Fibroblast of mammary gland (primary cell): Measurements from ENCODE around the gene SWT1.

Experiments used
- DNase-seq: peaks from one replicate; pipeline ENCODE4 v3.0.0-alpha.2; 2010; ENCODE audit warnings: low read depth
- H3K4me3 ChIP-seq: 2 replicates; pipeline ENCODE4 v1.5.1; 2011; ENCODE audit warnings: low read depth, mild to moderate bottlenecking, low read length, moderate library complexity; ENCODE audit not compliant: control insufficient read depth
- TF ChIP-seq, protein P1 (sequence below): conservative IDR thresholded peaks from 2 replicates; pipeline ENCODE4 v1.5.1; 2011; ENCODE audit warnings: low read depth, low read length, inconsistent platforms; ENCODE audit not compliant: control insufficient read depth, insufficient read depth

The SWT1 gene

DNA sequence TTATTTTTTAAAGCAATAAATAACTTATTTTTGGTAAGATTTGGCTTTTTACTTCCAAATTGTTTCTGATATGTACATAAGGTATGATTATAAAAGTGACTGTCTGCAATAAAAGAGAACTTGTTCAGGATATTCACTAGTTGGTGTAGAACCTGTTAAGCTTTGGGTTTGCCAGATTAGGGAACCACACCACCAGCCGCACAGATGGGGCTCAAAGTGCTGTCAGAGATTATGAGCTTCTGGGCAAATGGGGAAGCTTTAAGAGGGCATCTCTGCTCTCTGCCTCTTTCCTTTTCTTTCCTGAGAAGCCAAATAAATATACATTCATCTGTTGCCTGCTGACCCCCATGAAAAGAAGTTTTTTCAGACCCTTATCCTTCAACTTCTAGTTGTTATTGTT is 134.7 kb downstream of the SWT1 start:
- H3K4me3 ChIP-seq = no peak overlapping the region
- TF ChIP-seq, protein P1, sequence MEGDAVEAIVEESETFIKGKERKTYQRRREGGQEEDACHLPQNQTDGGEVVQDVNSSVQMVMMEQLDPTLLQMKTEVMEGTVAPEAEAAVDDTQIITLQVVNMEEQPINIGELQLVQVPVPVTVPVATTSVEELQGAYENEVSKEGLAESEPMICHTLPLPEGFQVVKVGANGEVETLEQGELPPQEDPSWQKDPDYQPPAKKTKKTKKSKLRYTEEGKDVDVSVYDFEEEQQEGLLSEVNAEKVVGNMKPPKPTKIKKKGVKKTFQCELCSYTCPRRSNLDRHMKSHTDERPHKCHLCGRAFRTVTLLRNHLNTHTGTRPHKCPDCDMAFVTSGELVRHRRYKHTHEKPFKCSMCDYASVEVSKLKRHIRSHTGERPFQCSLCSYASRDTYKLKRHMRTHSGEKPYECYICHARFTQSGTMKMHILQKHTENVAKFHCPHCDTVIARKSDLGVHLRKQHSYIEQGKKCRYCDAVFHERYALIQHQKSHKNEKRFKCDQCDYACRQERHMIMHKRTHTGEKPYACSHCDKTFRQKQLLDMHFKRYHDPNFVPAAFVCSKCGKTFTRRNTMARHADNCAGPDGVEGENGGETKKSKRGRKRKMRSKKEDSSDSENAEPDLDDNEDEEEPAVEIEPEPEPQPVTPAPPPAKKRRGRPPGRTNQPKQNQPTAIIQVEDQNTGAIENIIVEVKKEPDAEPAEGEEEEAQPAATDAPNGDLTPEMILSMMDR = no peak
- DNase-seq = no peak

- TF ChIP-seq, protein P1 = no peak
- no peak overlapping the region for H3K4me3 ChIP-seq
- DNase-seq = no peak
Measured at GRCh38 chr1:185292237-185292636, 135.3 kb downstream of the SWT1 start.

- no peak overlapping the region for H3K4me3 ChIP-seq
- TF ChIP-seq, protein P1 = no peak
- no peak for DNase-seq
Measured at GRCh38 chr1:185293967-185294542, 137.1 kb downstream of the SWT1 start.

- H3K4me3 ChIP-seq = no peak overlapping the region
- TF ChIP-seq, protein P1 = no peak
- DNase-seq = no peak
Measured at GRCh38 chr1:185295091-185295490, 138.1 kb downstream of the SWT1 start.

DNA sequence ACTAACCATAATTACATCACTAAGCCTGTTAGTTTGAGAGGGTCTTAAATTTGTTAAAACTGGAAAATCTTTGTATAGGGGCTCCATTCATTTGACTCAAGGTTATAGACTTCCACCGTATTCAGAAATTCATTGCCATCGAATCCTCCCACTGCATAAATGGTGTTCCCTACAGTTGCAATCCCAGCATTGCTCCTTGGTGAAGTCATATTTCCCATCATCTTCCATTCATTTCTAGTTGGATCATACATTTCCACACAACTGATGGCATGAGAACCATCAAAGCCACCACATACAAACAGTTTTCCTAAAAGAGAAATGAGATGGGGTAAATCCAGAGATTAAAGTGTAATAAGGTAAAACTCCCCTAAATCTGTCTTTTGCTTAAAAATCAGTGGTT is 141.0 kb downstream of the SWT1 start:
- TF ChIP-seq, protein P1 = no peak
- DNase-seq = no peak

DNA sequence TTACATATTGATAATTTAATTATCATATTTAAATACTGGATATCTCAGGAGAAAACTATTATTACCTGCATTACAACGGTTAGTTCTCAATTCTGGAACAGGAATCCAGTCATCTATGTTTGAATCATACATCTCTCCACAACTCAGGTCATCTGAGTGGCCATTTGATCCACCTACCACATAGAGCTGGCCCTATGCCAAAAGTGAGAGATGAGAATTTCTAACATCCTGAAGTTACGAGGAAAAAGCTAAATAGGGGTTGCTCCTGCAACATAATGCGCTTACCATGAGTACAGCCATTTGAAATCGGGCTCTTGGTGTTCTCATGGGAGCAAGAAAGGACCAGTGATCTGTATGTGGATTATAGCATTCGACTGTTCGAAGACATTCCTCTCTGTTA is 143.2 kb downstream of the SWT1 start:
- no peak for DNase-seq
- H3K4me3 ChIP-seq = no peak overlapping the region
- TF ChIP-seq, protein P1 = no peak

More for the DNA sequence above, 141.0 kb downstream of the SWT1 start:
- H3K4me3 ChIP-seq = no peak overlapping the region

DNA sequence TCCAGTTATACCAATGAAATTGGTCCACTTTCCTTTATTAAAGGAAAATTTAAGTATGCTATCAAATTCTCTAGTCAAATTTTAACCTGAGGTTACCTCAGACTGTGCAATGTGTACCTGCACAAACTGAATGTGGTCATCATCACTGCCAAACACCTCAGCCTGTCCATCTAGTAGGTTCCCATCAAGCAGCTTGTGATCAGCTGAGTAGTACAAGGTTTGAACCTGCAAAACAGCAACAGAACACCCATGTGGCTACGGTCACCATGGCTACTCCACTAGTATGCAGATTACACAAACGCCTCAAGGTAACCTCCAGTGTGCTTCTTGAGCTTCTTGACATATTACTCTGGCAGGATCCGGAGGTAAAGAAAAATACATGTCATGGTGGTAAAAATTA is 148.5 kb downstream of the SWT1 start:
- no peak overlapping the region for H3K4me3 ChIP-seq

More for the DNA sequence above, 148.5 kb downstream of the SWT1 start:
- no peak for DNase-seq
- TF ChIP-seq, protein P1 = no peak
